Endothelial cell of umbilical vein (primary cell): Measurements from ENCODE around the gene PLXNB1.

Experiments
- EZH2 ChIP-seq: IDR thresholded peaks from 2 replicates; pipeline ENCODE4 v1.6.1; 2012; ENCODE audit warnings: borderline replicate concordance, low read depth, mild to moderate bottlenecking, moderate library complexity, low read length, inconsistent platforms; ENCODE audit not compliant: severe bottlenecking
- FOS ChIP-seq: IDR thresholded peaks from 2 replicates; pipeline ENCODE4 v1.6.1; 2011; ENCODE audit warnings: mild to moderate bottlenecking, low read length, moderate library complexity, borderline replicate concordance; ENCODE audit not compliant: insufficient read depth
- GATA2 ChIP-seq: IDR thresholded peaks from 2 replicates; pipeline ENCODE4 v1.7.0; 2011; ENCODE audit warnings: low read depth, mild to moderate bottlenecking, moderate library complexity, mixed read lengths, low read length; ENCODE audit not compliant: insufficient read length, insufficient read depth
- JUN ChIP-seq: IDR thresholded peaks from 2 replicates; pipeline ENCODE4 v1.6.1; 2011; ENCODE audit warnings: borderline replicate concordance, low read depth; ENCODE audit not compliant: insufficient read length, insufficient read depth
- MYC ChIP-seq: IDR thresholded peaks from one replicate; pipeline ENCODE4 v1.6.1; 2011; ENCODE audit warnings: mild to moderate bottlenecking, low read depth, low read length
- POLR2A ChIP-seq: IDR thresholded peaks from 2 replicates; pipeline ENCODE4 v1.6.1; 2012; ENCODE audit warnings: low read depth, mild to moderate bottlenecking, control low read depth, low read length
- POLR2AphosphoS5 ChIP-seq: IDR thresholded peaks from 2 replicates; pipeline ENCODE4 v1.6.1; 2012; ENCODE audit warnings: low read depth, mild to moderate bottlenecking, control low read depth, low read length, moderate library complexity; ENCODE audit not compliant: insufficient read depth
- TF ChIP-seq, protein P1 (sequence below), 2 donors: IDR thresholded peaks; 1 replicate in 1 of 2; 2 replicates in 1 of 2; pipeline ENCODE4 v1.5.1; 2011; ENCODE audit warnings: low read length in 2 of 2, mild to moderate bottlenecking in 2 of 2, moderate library complexity in 2 of 2, control low read depth in 1 of 2, inconsistent platforms in 1 of 2, low read depth in 1 of 2; ENCODE audit not compliant: insufficient read depth in 1 of 2; ENCODE audit errors: extremely low read depth in 1 of 2
- TF ChIP-seq, protein P2 (sequence below): IDR thresholded peaks from 2 replicates; pipeline ENCODE4 v1.6.1; 2011; ENCODE audit not compliant: insufficient read depth, insufficient read length

DNA sequence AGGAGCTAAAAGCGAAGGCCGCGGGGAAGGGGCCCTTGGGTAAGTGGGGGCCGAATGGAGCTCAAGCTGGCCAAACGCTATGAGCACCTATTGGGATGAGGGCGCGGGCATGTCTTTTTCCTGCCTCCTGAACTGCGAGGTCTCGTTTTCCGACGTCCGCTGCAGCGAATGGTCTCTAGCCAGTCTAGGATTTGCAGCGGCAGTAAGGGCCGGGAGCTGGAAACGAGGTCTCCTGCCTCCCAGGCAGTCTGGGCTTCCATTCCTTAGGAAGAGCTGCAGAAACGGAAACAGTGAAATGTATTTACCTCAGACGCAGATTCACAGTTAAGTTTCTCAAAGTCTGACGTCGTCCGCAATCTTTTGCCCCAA is 10.7 kb upstream of the PLXNB1 start:
- TF ChIP-seq, protein P1, sequence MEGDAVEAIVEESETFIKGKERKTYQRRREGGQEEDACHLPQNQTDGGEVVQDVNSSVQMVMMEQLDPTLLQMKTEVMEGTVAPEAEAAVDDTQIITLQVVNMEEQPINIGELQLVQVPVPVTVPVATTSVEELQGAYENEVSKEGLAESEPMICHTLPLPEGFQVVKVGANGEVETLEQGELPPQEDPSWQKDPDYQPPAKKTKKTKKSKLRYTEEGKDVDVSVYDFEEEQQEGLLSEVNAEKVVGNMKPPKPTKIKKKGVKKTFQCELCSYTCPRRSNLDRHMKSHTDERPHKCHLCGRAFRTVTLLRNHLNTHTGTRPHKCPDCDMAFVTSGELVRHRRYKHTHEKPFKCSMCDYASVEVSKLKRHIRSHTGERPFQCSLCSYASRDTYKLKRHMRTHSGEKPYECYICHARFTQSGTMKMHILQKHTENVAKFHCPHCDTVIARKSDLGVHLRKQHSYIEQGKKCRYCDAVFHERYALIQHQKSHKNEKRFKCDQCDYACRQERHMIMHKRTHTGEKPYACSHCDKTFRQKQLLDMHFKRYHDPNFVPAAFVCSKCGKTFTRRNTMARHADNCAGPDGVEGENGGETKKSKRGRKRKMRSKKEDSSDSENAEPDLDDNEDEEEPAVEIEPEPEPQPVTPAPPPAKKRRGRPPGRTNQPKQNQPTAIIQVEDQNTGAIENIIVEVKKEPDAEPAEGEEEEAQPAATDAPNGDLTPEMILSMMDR (IDR thresholded peaks at IDR 0.05; ENCODE audit: extremely low read depth in 1 of 2, insufficient read depth in 1 of 2, low read depth in 1 of 2, low read length in 2 of 2), result no peak
- TF ChIP-seq, protein P2, sequence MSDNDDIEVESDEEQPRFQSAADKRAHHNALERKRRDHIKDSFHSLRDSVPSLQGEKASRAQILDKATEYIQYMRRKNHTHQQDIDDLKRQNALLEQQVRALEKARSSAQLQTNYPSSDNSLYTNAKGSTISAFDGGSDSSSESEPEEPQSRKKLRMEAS, result no peak
- TF ChIP-seq EZH2 (no peak), POLR2A (no peak), JUN (no peak), POLR2AphosphoS5 (no peak), GATA2 (no peak), MYC (no peak), FOS (no peak)
